Spleen (tissue), 7 donors: ENCODE measurements around the gene NGB.

Experiments
- CTCF ChIP-seq, 11 experiments: fragments of 200-600 bp in 7 of 11; fragments of 450-650 bp in 4 of 11; sonication (generic) in 4 of 11; IDR thresholded peaks in 8 of 11; conservative IDR thresholded peaks in 3 of 11; 1 replicate in 7 of 11; 2 replicates in 4 of 11; pipeline versions ENCODE4 v1.4.0 to v1.8.0; 2016 to 2021; ENCODE audit warnings: antibody characterized with exemption in 11 of 11, inconsistent platforms in 4 of 11, mild to moderate bottlenecking in 1 of 11
- POLR2A ChIP-seq, 3 donors: fragments of 450-650 bp; IDR thresholded peaks; one replicate each; pipeline ENCODE4 v1.5.1; 2017; ENCODE audit warnings: antibody characterized with exemption in 3 of 3, mild to moderate bottlenecking in 1 of 3
- donor health status: DM: no; HTN: no; CAD: no; lungs with moderate emphysema.
- donor health status: DM: no; HTN: no; CAD: no.
- donor health status: DM: no; HTN: no; CAD: no.

- TF ChIP-seq CTCF (IDR thresholded peaks at IDR 0.05 in 8 of 11, conservative IDR thresholded peaks at IDR 0.05 in 3 of 11) (no peak), POLR2A (IDR thresholded peaks at IDR 0.05) (no peak)
These were observed 43.0 kb downstream of the NGB start for GRCh38 chr14:77228056-77228455.
